KOPT-K1 (cell line): ENCODE data around the gene NCK1.
A peak's percentile ranks its signal among the peaks of the same experiment; 100 is the strongest.

Experiments used
- H3K27ac ChIP-seq: fragments of 200-600 bp; sonication (generic); 2 replicates; pipeline ENCODE4 v1.5.1; 2016; ENCODE audit warnings: antibody characterized with exemption, mild to moderate bottlenecking, low read depth, low read length; ENCODE audit not compliant: poor library complexity, severe bottlenecking
- H3K36me3 ChIP-seq: fragments of 200-600 bp; sonication (generic); 2 replicates; pipeline ENCODE4 v1.5.1; 2017; ENCODE audit warnings: antibody characterized with exemption, mild to moderate bottlenecking, low read length, moderate library complexity; ENCODE audit not compliant: insufficient read depth
- H3K9me3 ChIP-seq: fragments of 200-600 bp; sonication (generic); 2 replicates; pipeline ENCODE4 v1.5.1; 2017; ENCODE audit warnings: antibody characterized with exemption, low read length, mild to moderate bottlenecking; ENCODE audit not compliant: insufficient read depth, poor library complexity, severe bottlenecking

NCK1 gene

DNA sequence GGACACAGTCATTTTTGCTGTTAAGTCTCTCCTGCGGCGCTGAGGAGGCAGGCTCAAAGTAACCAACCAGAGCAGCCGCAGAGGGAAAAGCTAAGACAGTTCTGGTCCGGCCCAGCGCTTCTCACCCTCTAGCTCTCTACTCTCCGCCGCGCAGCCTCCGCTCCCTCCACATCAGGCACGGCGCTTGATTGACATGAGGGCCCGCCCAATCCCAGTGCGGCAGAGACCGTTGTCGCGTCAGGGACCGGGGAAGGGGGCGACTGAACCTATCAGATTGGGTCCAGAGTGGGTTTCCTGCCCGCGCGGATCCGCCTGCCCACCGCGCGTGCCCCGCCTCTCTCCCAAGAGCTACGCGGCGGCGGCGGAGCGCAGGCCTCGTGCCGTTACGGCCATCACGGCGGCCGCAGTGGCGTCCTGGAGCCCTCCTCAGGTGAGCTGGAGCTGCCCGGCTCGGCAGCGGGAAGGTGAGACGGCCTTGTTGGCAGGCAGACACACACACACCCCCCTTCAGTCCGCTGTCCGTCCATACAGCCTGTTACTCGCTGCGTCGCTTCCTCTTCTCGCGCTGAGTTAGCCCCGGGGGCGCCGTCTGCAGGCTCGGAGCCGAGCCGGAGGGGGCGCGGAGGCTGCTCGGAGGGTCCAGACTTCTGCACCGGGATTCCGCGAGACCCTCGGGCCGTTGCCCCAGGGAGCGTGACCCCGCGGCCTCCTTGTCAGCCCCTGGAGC, at the start of gene NCK1:
Gene NCK1, plus strand, starts transcription at position 319 of the 727 bp plus-strand sequence. CDS start 65,794 bp downstream, outside the sequence.
- H3K36me3 ChIP-seq = peaks cover 9% of the 10 kb centered on the region
- H3K27ac ChIP-seq = peak within 1 kb of the TSS; percentile 91
- H3K9me3 ChIP-seq = no peaks in the 10 kb centered on the region

DNA sequence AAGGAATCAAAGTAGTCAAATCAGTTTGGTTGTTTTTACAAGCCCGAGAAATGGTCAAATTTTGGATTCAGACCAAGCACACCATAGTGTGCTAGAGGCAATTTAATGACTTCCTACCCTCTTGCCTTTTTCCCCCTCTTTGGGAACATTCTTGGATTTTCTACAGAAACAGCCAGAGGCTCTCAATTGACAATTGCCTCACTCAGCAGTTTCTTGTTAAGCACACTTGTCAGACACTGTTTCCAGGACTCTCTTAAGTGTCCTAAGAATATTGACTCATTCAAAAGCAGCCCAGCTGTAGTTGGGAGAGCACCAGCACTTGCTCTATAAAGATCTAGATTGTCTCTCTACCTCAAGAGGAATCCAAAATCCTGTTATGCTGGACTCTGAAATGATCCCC, 44.6 kb upstream of the NCK1 start:
- H3K9me3 ChIP-seq = no peaks in the 10 kb centered on the region
- H3K27ac ChIP-seq = no peak overlapping the region
- H3K36me3 ChIP-seq = no peaks in the 10 kb centered on the region

- peak overlapping the region; percentile 65 for H3K27ac ChIP-seq
- no peaks in the 10 kb centered on the region for H3K9me3 ChIP-seq
- H3K36me3 ChIP-seq = no peaks in the 10 kb centered on the region
Observed at GRCh38 chr3:136818191-136818768, 43.7 kb upstream of the NCK1 start.

DNA sequence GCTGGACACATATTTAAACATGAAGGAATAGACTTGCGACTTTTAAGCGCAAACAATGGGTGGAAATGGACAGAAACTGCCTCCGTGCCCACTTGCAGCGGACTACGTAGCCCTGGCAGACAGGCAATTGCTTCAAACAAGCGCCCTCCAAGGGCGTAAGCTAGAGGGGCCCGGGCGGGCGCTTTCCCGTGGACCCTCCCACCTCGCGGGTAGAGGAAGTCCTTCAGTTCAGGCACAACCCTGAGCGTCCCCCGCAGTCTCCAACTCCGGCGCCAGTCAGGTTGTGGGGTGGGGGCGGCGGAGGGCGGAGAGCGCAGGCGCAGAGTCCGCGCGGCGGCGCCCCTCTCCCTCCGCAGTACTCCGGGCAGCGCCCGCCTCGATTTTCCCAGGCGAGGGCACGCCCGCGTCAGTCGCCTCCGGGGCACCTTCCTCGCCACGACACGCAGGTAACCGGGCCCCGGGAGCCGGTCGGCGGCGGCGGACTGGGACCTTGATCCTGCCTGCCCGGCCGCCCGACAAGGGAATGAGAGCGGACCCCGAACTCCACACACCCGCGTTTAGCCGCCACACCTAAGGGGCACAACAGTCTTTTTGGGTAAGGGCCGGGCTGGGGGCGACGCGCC, 43.1 kb upstream of the NCK1 start, which contains the start of gene SLC35G2:
Gene SLC35G2, plus strand, starts transcription at position 358 of the 623 bp plus-strand sequence. CDS start 35,335 bp downstream, outside the sequence.
- Histone ChIP-seq H3K9me3 (peaks cover 5% of the 10 kb centered on the region), H3K36me3 (no peaks in the 10 kb centered on the region), H3K27ac (peak within 1 kb of the TSS; percentile 65)

- Histone ChIP-seq H3K27ac (peak overlapping the region; percentile 65), H3K9me3 (peaks cover 10% of the 10 kb centered on the region), H3K36me3 (no peaks in the 10 kb centered on the region)
Observed at GRCh38 chr3:136819392-136819730, 42.6 kb upstream of the NCK1 start.

- Histone ChIP-seq H3K9me3 (peaks cover 15% of the 10 kb centered on the region), H3K27ac (peak overlapping the region; percentile 65), H3K36me3 (no peaks in the 10 kb centered on the region)
Observed at GRCh38 chr3:136819731-136820679, 42.0 kb upstream of the NCK1 start.

GRCh38 chr3:136831461-136831860, 30.5 kb upstream of the NCK1 start:
- peaks cover 10% of the 10 kb centered on the region for H3K9me3 ChIP-seq
- no peaks in the 10 kb centered on the region; the same call in 1 of the 2 replicates for H3K36me3 ChIP-seq
- H3K27ac ChIP-seq = no peak overlapping the region

DNA sequence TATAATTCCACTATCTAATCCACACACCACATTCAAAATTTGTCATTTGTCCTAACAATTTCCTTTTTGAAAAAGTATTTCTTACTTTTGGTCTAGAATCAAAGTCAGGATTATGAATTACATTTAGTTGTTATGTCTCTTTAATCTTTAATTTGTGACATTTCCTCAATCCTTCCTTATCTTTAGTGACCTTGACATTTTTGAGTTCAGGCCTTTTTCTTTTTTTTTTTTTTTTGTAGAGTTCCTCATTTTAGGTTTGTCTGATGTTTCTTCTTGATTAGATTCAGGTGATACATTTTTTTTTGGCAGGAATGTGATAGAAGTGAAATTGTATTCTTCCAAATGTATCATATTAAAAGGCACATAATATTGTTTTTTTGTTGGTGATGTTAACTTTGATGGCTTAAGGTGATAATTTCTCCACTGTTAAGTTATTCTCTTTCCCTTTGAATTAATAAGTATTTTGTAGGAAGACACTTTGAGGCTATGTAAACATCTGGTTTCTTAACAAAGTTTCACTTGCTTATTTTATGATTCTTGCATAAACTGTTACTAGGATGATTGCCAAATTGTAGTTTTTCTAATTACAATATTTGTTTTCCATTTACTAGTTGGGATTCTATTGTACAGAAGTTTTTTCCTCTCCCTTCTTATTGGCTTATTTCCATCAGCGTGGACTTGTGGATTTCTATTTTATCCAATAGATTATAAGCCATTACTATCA, 26.8 kb upstream of the NCK1 start:
- Histone ChIP-seq H3K27ac (no peak overlapping the region), H3K36me3 (peaks cover 7% of the 10 kb centered on the region), H3K9me3 (no peaks in the 10 kb centered on the region)

DNA sequence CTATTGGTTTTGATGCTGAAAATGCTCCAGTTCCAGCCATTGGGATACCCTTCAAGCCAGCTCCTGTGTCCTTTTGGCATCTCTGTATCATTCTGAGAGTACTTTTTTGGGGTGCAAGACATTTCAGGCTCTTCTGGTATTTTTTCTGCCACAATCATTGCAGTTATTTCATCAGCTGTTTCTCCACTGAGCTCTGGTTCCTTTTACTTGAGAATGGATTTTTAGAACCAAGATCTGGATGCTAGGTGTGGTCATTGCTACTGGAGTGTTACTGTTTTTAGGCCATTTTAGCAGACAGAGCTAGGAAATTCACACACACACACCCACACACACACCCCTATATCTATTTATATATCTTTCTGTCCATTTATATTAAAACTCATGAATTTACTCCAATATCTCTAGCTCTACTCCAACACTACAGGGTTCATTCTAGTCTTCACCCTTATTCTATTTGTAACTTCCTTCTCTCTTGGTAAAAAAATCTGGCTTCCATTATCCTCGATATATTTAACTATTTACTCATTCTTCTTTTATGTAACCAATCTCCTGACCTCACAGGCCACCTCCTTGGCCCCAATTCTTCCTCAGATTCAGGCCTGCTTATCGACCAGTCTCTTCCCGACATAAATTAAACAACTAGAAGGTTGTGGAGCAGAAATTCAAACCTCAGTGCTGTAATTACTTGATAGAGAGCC, 26.0 kb upstream of the NCK1 start:
- Histone ChIP-seq H3K36me3 (peaks cover 11% of the 10 kb centered on the region), H3K9me3 (no peaks in the 10 kb centered on the region), H3K27ac (no peak overlapping the region)

GRCh38 chr3:136836511-136837156, 25.4 kb upstream of the NCK1 start:
- H3K27ac ChIP-seq = no peak overlapping the region
- H3K36me3 ChIP-seq = peaks cover 14% of the 10 kb centered on the region
- no peaks in the 10 kb centered on the region for H3K9me3 ChIP-seq

GRCh38 chr3:136838641-136839555, 23.1 kb upstream of the NCK1 start:
- Histone ChIP-seq H3K9me3 (no peaks in the 10 kb centered on the region), H3K27ac (peak overlapping the region; percentile 52), H3K36me3 (peaks cover 26% of the 10 kb centered on the region)

DNA sequence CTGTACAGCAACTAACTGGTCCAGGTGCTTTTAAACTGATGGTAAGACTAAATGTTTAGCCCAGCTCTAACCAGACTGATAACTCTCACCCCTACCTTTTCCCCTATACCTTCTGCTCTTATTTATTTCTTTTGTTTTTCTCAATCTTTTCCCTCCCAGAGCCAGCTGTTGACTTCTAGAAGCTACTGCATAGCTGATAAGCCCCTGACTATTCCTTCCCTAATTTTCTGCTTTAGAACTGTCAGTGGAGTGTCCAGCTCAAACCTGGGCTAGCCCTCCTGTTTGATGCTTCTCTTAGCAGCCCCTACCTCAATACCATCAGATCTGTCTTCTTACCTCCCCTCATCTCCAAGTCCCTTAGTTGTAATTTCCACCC, 22.5 kb upstream of the NCK1 start:
- Histone ChIP-seq H3K36me3 (peaks cover 28% of the 10 kb centered on the region), H3K27ac (peak overlapping the region; percentile 52), H3K9me3 (no peaks in the 10 kb centered on the region)

- peaks cover 32% of the 10 kb centered on the region for H3K36me3 ChIP-seq
- no peaks in the 10 kb centered on the region for H3K9me3 ChIP-seq
- no peak overlapping the region for H3K27ac ChIP-seq
Observed at GRCh38 chr3:136840252-136840651, 21.8 kb upstream of the NCK1 start.
